GM19468 (cell line): ENCODE measurements around the gene PDIA3.
"Not testable (repeated sequence)": the region's sequence is repeated elsewhere in the genome, so short reads cannot be mapped to it uniquely, and the experiment has no call there.

Source experiments
- ATAC-seq: cut with Tn5 transposase; IDR thresholded peaks from one replicate; pipeline ENCODE4 v1.9.1; 2021; ENCODE audit warnings: mild to moderate bottlenecking, moderate library complexity, moderate number of reproducible peaks; ENCODE audit not compliant: unreplicated experiment; ENCODE audit errors: extremely low read depth

PDIA3 gene

GRCh38 chr15:43776101-43776717 lies 30.0 kb downstream of the PDIA3 start:
- ATAC-seq: no peak

GRCh38 chr15:43776718-43777266 lies 30.6 kb downstream of the PDIA3 start, which contains the start of gene ELL3:
Gene ELL3, minus strand, starts transcription at chr15:43776966. Its CDS starts 65 bp downstream, at chr15:43776901.
- ATAC-seq: peak; percentile 15

GRCh38 chr15:43777267-43777914 lies 31.2 kb downstream of the PDIA3 start:
- ATAC-seq: peak; percentile 26

GRCh38 chr15:43779016-43779415 lies 32.8 kb downstream of the PDIA3 start:
- no peak for ATAC-seq

- no peak for ATAC-seq
These were observed 43.2 kb downstream of the PDIA3 start for GRCh38 chr15:43789409-43789808.

- ATAC-seq: peak; percentile 70
These were observed 45.9 kb downstream of the PDIA3 start, which contains the start of gene SERF2 for GRCh38 chr15:43791993-43792760. Gene SERF2, plus strand, starts transcription at chr15:43792320. Its CDS starts 57 bp downstream, at chr15:43792377.

- ATAC-seq: no peak
These were observed 46.7 kb downstream of the PDIA3 start for GRCh38 chr15:43792761-43793476.

- no peak for ATAC-seq
These were observed 47.4 kb downstream of the PDIA3 start for GRCh38 chr15:43793647-43794046.

GRCh38 chr15:43794269-43795037 lies 48.2 kb downstream of the PDIA3 start:
- ATAC-seq: no peak

GRCh38 chr15:43795197-43795596 lies 49.0 kb downstream of the PDIA3 start:
- ATAC-seq: no peak

- ATAC-seq: no peak
These were observed 49.8 kb downstream of the PDIA3 start for GRCh38 chr15:43795997-43796396.

- no peak for ATAC-seq
These were observed 50.3 kb downstream of the PDIA3 start for GRCh38 chr15:43796566-43796965.

GRCh38 chr15:43799209-43799944 lies 53.1 kb downstream of the PDIA3 start:
- no peak for ATAC-seq

GRCh38 chr15:43799945-43800285 lies 53.7 kb downstream of the PDIA3 start, which contains the start of gene SERINC4:
Gene SERINC4, minus strand, starts transcription at chr15:43800220. Its CDS starts 234 bp downstream, at chr15:43799986.
- ATAC-seq: no peak

GRCh38 chr15:43800286-43801141 lies 54.3 kb downstream of the PDIA3 start, which contains the start of gene HYPK:
Gene HYPK, plus strand, starts transcription at chr15:43800599. Its CDS starts 24 bp downstream, at chr15:43800623.
- peak; percentile 87 for ATAC-seq

- ATAC-seq: not testable (repeated sequence)
These were observed 56.4 kb downstream of the PDIA3 start for GRCh38 chr15:43802676-43803075.

GRCh38 chr15:43808435-43808950 lies 62.3 kb downstream of the PDIA3 start:
- no peak for ATAC-seq
